ENCODE measurements around the gene STK17B.

DNA sequence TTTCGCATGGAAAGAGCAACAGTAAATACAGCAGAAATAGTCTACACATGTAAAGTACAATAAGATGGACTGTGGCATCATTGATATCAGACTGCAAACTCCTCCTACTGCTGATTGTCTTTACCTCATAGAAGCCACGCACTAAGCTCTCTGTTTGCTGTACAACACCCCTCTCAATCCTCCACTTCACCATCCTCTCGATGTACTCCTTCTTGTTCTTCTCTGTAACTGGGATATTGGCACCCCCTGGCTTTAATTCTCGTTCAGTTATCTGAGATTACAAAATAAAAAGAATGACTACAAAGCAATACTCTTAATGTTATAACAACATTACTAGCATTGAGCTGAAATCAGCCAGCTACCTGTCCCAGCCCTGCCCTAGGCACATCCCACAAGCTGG, 49.3 kb upstream of the STK17B start:
- TF ChIP-seq RNF2 (IDR thresholded peaks at IDR 0.05; ENCODE audit: borderline replicate concordance, low read depth) (no peak), POLR2A (IDR thresholded peaks at IDR 0.05; ENCODE audit: low read length) (no peak), MAZ (IDR thresholded peaks at IDR 0.05; ENCODE audit: borderline replicate concordance, low read depth, low read length) (no peak)

Measured in A549 (cell line).